HS-27A (cell line): ENCODE data around the gene RNF144B.
"Not testable (repeated sequence)": the region's sequence is repeated elsewhere in the genome, so short reads cannot be mapped to it uniquely, and the experiment has no call there.

Experiments used
- DNase-seq: peaks from one replicate; pipeline ENCODE4 v3.0.0-alpha.2; 2012; ENCODE audit warnings: low read depth, missing footprints

The RNF144B gene

GRCh38 chr6:18387061-18387721 lies at the start of gene RNF144B:
Gene RNF144B, plus strand, starts transcription at chr6:18387350. Its CDS starts 12,185 bp downstream, at chr6:18399535.
- DNase-seq = peak; percentile 77

- DNase-seq = no peak
Observed at GRCh38 chr6:18339599-18339998, 47.6 kb upstream of the RNF144B start.

GRCh38 chr6:18340781-18341551 lies 46.2 kb upstream of the RNF144B start:
- DNase-seq = no peak

GRCh38 chr6:18342223-18342622 lies 44.9 kb upstream of the RNF144B start:
- DNase-seq = no peak

- DNase-seq = peak; percentile 65
Observed at GRCh38 chr6:18343741-18344140, 43.4 kb upstream of the RNF144B start.

GRCh38 chr6:18347021-18347577 lies 40.1 kb upstream of the RNF144B start:
- DNase-seq = peak; percentile 90

- no peak for DNase-seq
Observed at GRCh38 chr6:18347866-18348265, 39.3 kb upstream of the RNF144B start.

GRCh38 chr6:18349386-18349785 lies 37.8 kb upstream of the RNF144B start:
- DNase-seq = no peak

- DNase-seq = no peak
Observed at GRCh38 chr6:18350271-18350670, 36.9 kb upstream of the RNF144B start.

- no peak for DNase-seq
Observed at GRCh38 chr6:18350712-18351111, 36.4 kb upstream of the RNF144B start.

GRCh38 chr6:18352001-18352400 lies 35.1 kb upstream of the RNF144B start:
- DNase-seq = no peak

- no peak for DNase-seq
Observed at GRCh38 chr6:18352842-18353241, 34.3 kb upstream of the RNF144B start.

- no peak for DNase-seq
Observed at GRCh38 chr6:18353251-18353650, 33.9 kb upstream of the RNF144B start.

- not testable (repeated sequence) for DNase-seq
Observed at GRCh38 chr6:18357546-18357945, 29.6 kb upstream of the RNF144B start.

GRCh38 chr6:18359237-18359885 lies 27.8 kb upstream of the RNF144B start:
- no peak for DNase-seq

GRCh38 chr6:18360188-18360587 lies 27.0 kb upstream of the RNF144B start:
- no peak for DNase-seq

GRCh38 chr6:18362058-18362561 lies 25.0 kb upstream of the RNF144B start:
- DNase-seq = no peak

- no peak for DNase-seq
Observed at GRCh38 chr6:18363746-18364145, 23.4 kb upstream of the RNF144B start.

GRCh38 chr6:18364561-18364960 lies 22.6 kb upstream of the RNF144B start:
- DNase-seq = not testable (repeated sequence)

GRCh38 chr6:18367371-18367770 lies 19.8 kb upstream of the RNF144B start:
- no peak for DNase-seq

GRCh38 chr6:18368277-18369105 lies 18.7 kb upstream of the RNF144B start:
- no peak for DNase-seq

GRCh38 chr6:18371010-18371409 lies 16.1 kb upstream of the RNF144B start:
- DNase-seq = no peak
